B cell (primary cell): ENCODE data around the gene TMOD3. TPM values are rescaled to one million over a fixed set of nuclear protein-coding genes. Genes with fewer than 3 reads are reported as not detected.
A peak's percentile ranks its signal among the peaks of the same experiment; 100 is the strongest.

Experiments used
- ATAC-seq: fragments of 200-7000 bp; cut with Tn5 transposase; one replicate; pipeline ENCODE4 v1.10.0; 2021; ENCODE audit warnings: low read depth, mild to moderate bottlenecking, moderate number of reproducible peaks, moderate library complexity
- CTCF ChIA-PET: fragments of 350-600 bp; sonication (Branson Sonifier 250); formaldehyde crosslinking; loops from one replicate; lab custom pipeline; 2021; ENCODE audit warnings: antibody characterized with exemption, inconsistent platforms; lab: Charles Lee
- POLR2A ChIA-PET: fragments of 350-600 bp; sonication (Branson Sonifier 250); formaldehyde crosslinking; loops from one replicate; lab custom pipeline; 2021; ENCODE audit warnings: antibody characterized with exemption; lab: Charles Lee
- DNase-seq: peaks from one replicate; pipeline ENCODE4 v3.0.0; 2013
- H2AFZ ChIP-seq: 2 replicates; pipeline ENCODE4 v1.6.1; 2012; ENCODE audit warnings: mild to moderate bottlenecking, low read depth, low read length; ENCODE audit not compliant: insufficient read depth, poor library complexity, severe bottlenecking
- H3K27ac ChIP-seq, 2 donors: 1 replicate in 1 of 2; 2 replicates in 1 of 2; pipeline ENCODE4 v1.5.1; 2012 to 2013; ENCODE audit warnings: low read length in 2 of 2, mild to moderate bottlenecking in 2 of 2, moderate library complexity in 1 of 2
- H3K27me3 ChIP-seq, 4 experiments: fragments of 200-600 bp in 1 of 4; sonication (generic) in 1 of 4; replicated peaks in 1 of 4; 1 replicate in 2 of 4; 2 replicates in 2 of 4; pipeline versions ENCODE4 v1.6.1 to v1.7.0; 2013 to 2016; ENCODE audit warnings: low read length in 3 of 4, mild to moderate bottlenecking in 2 of 4, mixed read lengths in 1 of 4, moderate library complexity in 1 of 4; ENCODE audit not compliant: insufficient read depth in 4 of 4, control insufficient read depth in 3 of 4; ENCODE audit errors: control extremely low read depth in 1 of 4
- H3K36me3 ChIP-seq, 2 experiments: replicated peaks in 1 of 2; 1 replicate in 1 of 2; 2 replicates in 1 of 2; pipeline versions ENCODE4 v1.6.1 to v1.7.1; 2013; ENCODE audit warnings: low read length in 1 of 2; ENCODE audit not compliant: insufficient read depth in 2 of 2, control insufficient read depth in 1 of 2; ENCODE audit errors: control extremely low read depth in 1 of 2, extremely low read depth in 1 of 2
- H3K4me1 ChIP-seq, 2 donors: fragments of 200-600 bp in 1 of 2; sonication (generic) in 1 of 2; 1 replicate in 1 of 2; 2 replicates in 1 of 2; pipeline versions ENCODE4 v1.5.1 to v1.6.1; 2013 to 2017; ENCODE audit warnings: low read length in 2 of 2; ENCODE audit not compliant: control insufficient read depth in 2 of 2, insufficient read depth in 2 of 2
- H3K4me2 ChIP-seq: replicated peaks from 2 replicates; pipeline ENCODE3; 2012; ENCODE audit warnings: mild to moderate bottlenecking, low read depth, low read length; ENCODE audit not compliant: poor library complexity, severe bottlenecking
- H3K4me3 ChIP-seq, 5 experiments: fragments of 200-600 bp in 1 of 5; sonication (generic) in 1 of 5; 1 replicate in 3 of 5; 2 replicates in 2 of 5; pipeline versions ENCODE4 v1.5.1 to v1.7.0; 2011 to 2016; ENCODE audit warnings: low read length in 4 of 5, mild to moderate bottlenecking in 4 of 5, low read depth in 2 of 5, control low read depth in 1 of 5, moderate library complexity in 1 of 5; ENCODE audit not compliant: insufficient read depth in 1 of 5; ENCODE audit errors: control extremely low read depth in 1 of 5, extremely low read depth in 1 of 5
- H3K79me2 ChIP-seq: fragments of 200-600 bp; sonication (generic); one replicate; pipeline ENCODE4 v1.6.0; 2016; ENCODE audit warnings: low read length; ENCODE audit not compliant: control insufficient read depth, insufficient read depth
- H3K9ac ChIP-seq: fragments of 200-600 bp; sonication (generic); 2 replicates; pipeline ENCODE4 v1.6.1; 2017; ENCODE audit warnings: mild to moderate bottlenecking, low read length, moderate library complexity
- H3K9me3 ChIP-seq, 3 donors: one replicate each; pipeline versions ENCODE4 v1.6.1 to v1.7.1; 2013; ENCODE audit warnings: low read length in 2 of 3; ENCODE audit not compliant: control insufficient read depth in 2 of 3, insufficient read depth in 1 of 3; ENCODE audit errors: control extremely low read depth in 1 of 3
- H4K20me1 ChIP-seq: 2 replicates; pipeline ENCODE4 v1.6.0; 2012; ENCODE audit warnings: mild to moderate bottlenecking, low read length; ENCODE audit not compliant: insufficient read depth, control insufficient read depth, poor library complexity, severe bottlenecking
- H3K27ac Mint-ChIP-seq: one replicate; pipeline ENCODE4 v1.8.0; 2021; ENCODE audit warnings: mixed read lengths
- H3K27me3 Mint-ChIP-seq: one replicate; pipeline ENCODE4 v1.8.0; 2021; ENCODE audit warnings: mixed read lengths
- H3K4me1 Mint-ChIP-seq: one replicate; pipeline ENCODE4 v1.8.0; 2021; ENCODE audit warnings: mixed read lengths
- H3K4me3 Mint-ChIP-seq: one replicate; pipeline ENCODE4 v1.8.0; 2021; ENCODE audit warnings: mixed read lengths
- H3K9me3 Mint-ChIP-seq: one replicate; pipeline ENCODE4 v1.8.0; 2022; ENCODE audit warnings: mixed read lengths; ENCODE audit not compliant: insufficient read depth
- CTCF ChIP-seq: fragments of 200-600 bp; IDR thresholded peaks from one replicate; pipeline ENCODE4 v1.8.0; 2022; ENCODE audit warnings: antibody characterized with exemption, mild to moderate bottlenecking
- EZH2 ChIP-seq: IDR thresholded peaks from 2 replicates; pipeline ENCODE4 v1.6.1; 2012; ENCODE audit warnings: borderline replicate concordance, low read depth, mild to moderate bottlenecking, moderate library complexity, low read length; ENCODE audit not compliant: insufficient read depth, poor library complexity, severe bottlenecking
- WGBS: methylation state at CpG from one replicate; pipeline ENCODE4 v1.1.5; 2013; ENCODE audit warnings: missing lambda C conversion rate; ENCODE audit not compliant: insufficient coverage; 5-methylcytosine and 5-hydroxymethylcytosine counted together
- intact Hi-C: fragments of 100-400 bp; cut with micrococcal nuclease; formaldehyde crosslinking; loops from one replicate; pipeline ENCODE4 v1.10.0; 2022
- polyA plus RNA-seq: library from polyadenylated mRNA; depleted of rRNA; stranded (reverse); fragments of >200 nt; gene quantifications from 2 replicates; pipeline ENCODE4 v1.2.3, GENCODE V29; 2012
- total RNA-seq, 2 donors: library from RNA; stranded (reverse); fragments of 120-200 nt in 1 of 2; gene quantifications; 1 replicate in 1 of 2; 2 replicates in 1 of 2; pipeline versions ENCODE4 v1.2.3 to v1.2.4, GENCODE V29; 2013 to 2022

TMOD3 gene
- total and polyA plus RNA-seq, 2 donors (not counting 1 experiment from before 2014, with no cell fraction given): 7.2 to 52.1 TPM

GRCh38 chr15:51830276-51830806 lies 888 bp downstream of the TMOD3 start:
- POLR2A ChIA-PET: no interaction called here
- peak overlapping the region; percentile 98 for H2AFZ ChIP-seq
- WGBS: 0% methylated on average over 4 of the region's 8 CpGs
- peaks cover 46% of the 10 kb centered on the region for H4K20me1 ChIP-seq
- TF ChIP-seq CTCF: no peak
- no peak for TF ChIP-seq EZH2
- DNase-seq (no peak), ATAC-seq (no peak)
- H3K27me3 Mint-ChIP-seq: no peaks in the 10 kb centered on the region
- no peaks in the 10 kb centered on the region for H3K27me3 ChIP-seq
- intact Hi-C loops: no loop called here
- no peaks in the 10 kb centered on the region for H3K36me3 ChIP-seq
- peak overlapping the region; percentile 91 for H3K27ac Mint-ChIP-seq
- H3K4me3 Mint-ChIP-seq: peak overlapping the region; percentile 98
- H3K9me3 ChIP-seq: no peaks in the 10 kb centered on the region
- CTCF ChIA-PET: interaction anchor here (1.1 kb wide), 1 partner anchor 14 kb away, joined by 4 read pairs; no protein-coding TSS in a partner anchor
- H3K79me2 ChIP-seq: peaks cover 61% of the 10 kb centered on the region
- peak overlapping the region; percentile 18 to 84 for H3K27ac ChIP-seq
- H3K4me1 ChIP-seq: peaks cover 18 to 21% of the 10 kb centered on the region in 2 donors
- peak overlapping the region; percentile 84 for H3K4me2 ChIP-seq
- peak overlapping the region; percentile 94 for H3K9ac ChIP-seq
- peaks cover 46% of the 10 kb centered on the region for H3K4me1 Mint-ChIP-seq
- peak overlapping the region; percentile 72 to 88 (median 84) for H3K4me3 ChIP-seq
- no peaks in the 10 kb centered on the region for H3K9me3 Mint-ChIP-seq

- H3K27me3 ChIP-seq: no peaks in the 10 kb centered on the region
- Mint-ChIP-seq H3K4me1 (peaks cover 74% of the 10 kb centered on the region), H3K27ac (no peak overlapping the region), H3K9me3 (no peaks in the 10 kb centered on the region), H3K4me3 (no peak overlapping the region), H3K27me3 (no peaks in the 10 kb centered on the region)
- ChIA-PET POLR2A (no interaction called here), CTCF (no interaction called here)
- ATAC-seq: no peak
- H3K9me3 ChIP-seq: no peaks in the 10 kb centered on the region
- no peak overlapping the region for H2AFZ ChIP-seq
- H3K4me1 ChIP-seq: peaks cover 34 to 39% of the 10 kb centered on the region in 2 donors
- no peak overlapping the region for H3K27ac ChIP-seq
- no CpG with 5 or more reads among the region's 1 CpG for WGBS
- no peak overlapping the region for H3K9ac ChIP-seq
- no peaks in the 10 kb centered on the region for H3K36me3 ChIP-seq
- intact Hi-C loops: no loop called here
- peaks cover 64% of the 10 kb centered on the region for H4K20me1 ChIP-seq
- no peak overlapping the region for H3K4me2 ChIP-seq
- peaks cover 95% of the 10 kb centered on the region for H3K79me2 ChIP-seq
- no peak for DNase-seq
- TF ChIP-seq CTCF (no peak), EZH2 (no peak)
- no peak overlapping the region for H3K4me3 ChIP-seq
Measured at GRCh38 chr15:51833772-51834171, 4.3 kb downstream of the TMOD3 start.
